Measurements from ENCODE around the gene LARGE1.

DNA sequence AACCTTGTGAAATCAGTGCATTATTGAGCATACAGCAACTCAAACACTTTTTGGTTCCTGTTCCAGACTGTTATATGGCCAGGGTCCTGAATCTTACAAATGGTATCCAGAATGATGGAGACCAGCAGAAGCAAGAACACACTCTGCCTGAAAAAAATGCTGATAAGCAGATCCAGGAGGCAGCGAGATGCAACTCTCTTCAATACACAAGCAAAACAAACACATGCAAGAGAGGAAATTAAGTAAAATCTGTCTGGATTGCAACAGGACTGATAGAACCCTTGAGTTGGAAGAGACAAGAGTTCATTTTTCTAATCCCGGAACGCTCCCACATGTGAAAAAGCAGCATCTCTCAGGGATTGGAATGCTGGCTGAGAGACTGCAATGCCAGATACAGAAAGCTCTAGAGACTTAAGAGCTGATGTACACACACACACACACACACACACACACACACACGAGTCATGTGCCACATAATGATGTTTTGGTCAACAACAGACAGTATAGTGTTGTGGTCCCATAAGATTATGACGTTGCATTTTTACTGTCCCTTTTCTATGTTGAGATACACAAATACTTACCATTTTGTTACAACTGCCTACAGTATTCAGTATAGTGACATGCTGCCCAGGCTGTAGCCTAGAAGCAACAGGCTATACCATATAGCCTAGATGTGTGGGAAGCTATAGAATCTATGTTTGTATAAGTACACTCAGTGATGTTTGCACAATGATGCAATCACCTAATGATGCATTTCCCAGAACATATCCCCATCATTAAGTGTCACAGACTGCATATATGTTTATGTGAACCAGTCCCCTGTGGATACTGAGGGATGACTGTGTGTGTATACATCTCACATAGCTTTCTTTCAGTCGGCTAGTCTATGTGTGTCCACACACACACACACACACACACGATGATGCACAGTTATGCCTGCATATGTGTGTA, 406.6 kb downstream of the LARGE1 start:
- TF ChIP-seq, protein P1, sequence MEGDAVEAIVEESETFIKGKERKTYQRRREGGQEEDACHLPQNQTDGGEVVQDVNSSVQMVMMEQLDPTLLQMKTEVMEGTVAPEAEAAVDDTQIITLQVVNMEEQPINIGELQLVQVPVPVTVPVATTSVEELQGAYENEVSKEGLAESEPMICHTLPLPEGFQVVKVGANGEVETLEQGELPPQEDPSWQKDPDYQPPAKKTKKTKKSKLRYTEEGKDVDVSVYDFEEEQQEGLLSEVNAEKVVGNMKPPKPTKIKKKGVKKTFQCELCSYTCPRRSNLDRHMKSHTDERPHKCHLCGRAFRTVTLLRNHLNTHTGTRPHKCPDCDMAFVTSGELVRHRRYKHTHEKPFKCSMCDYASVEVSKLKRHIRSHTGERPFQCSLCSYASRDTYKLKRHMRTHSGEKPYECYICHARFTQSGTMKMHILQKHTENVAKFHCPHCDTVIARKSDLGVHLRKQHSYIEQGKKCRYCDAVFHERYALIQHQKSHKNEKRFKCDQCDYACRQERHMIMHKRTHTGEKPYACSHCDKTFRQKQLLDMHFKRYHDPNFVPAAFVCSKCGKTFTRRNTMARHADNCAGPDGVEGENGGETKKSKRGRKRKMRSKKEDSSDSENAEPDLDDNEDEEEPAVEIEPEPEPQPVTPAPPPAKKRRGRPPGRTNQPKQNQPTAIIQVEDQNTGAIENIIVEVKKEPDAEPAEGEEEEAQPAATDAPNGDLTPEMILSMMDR (IDR thresholded peaks at IDR 0.05 in 2 of 3, conservative IDR thresholded peaks at IDR 0.05 in 1 of 3; ENCODE audit: borderline replicate concordance in 1 of 3, insufficient read depth in 1 of 3, low read depth in 2 of 3, low read length in 2 of 3): no peak
- no peak for TF ChIP-seq ZNF274 (IDR thresholded peaks at IDR 0.05; ENCODE audit: low read depth, low read length)
- no peak for TF ChIP-seq POLR2AphosphoS5 (IDR thresholded peaks at IDR 0.05; ENCODE audit: low read depth, low read length)
- no peak for TF ChIP-seq EZH2phosphoT487 (IDR thresholded peaks at IDR 0.05; ENCODE audit: borderline replicate concordance)
